ENCODE measurements around the gene CEP128. TPM values are rescaled to one million over a fixed set of nuclear protein-coding genes. Genes with fewer than 3 reads are reported as not detected.

Gene CEP128
- total and polyA plus RNA-seq, 3 donors from 2014 or later: 8.5 to 30.9 (median 15.3) TPM

- DNase-seq: no peak
- no peak for TF ChIP-seq POLR2A (IDR thresholded peaks at IDR 0.05)
- TF ChIP-seq, protein P1, sequence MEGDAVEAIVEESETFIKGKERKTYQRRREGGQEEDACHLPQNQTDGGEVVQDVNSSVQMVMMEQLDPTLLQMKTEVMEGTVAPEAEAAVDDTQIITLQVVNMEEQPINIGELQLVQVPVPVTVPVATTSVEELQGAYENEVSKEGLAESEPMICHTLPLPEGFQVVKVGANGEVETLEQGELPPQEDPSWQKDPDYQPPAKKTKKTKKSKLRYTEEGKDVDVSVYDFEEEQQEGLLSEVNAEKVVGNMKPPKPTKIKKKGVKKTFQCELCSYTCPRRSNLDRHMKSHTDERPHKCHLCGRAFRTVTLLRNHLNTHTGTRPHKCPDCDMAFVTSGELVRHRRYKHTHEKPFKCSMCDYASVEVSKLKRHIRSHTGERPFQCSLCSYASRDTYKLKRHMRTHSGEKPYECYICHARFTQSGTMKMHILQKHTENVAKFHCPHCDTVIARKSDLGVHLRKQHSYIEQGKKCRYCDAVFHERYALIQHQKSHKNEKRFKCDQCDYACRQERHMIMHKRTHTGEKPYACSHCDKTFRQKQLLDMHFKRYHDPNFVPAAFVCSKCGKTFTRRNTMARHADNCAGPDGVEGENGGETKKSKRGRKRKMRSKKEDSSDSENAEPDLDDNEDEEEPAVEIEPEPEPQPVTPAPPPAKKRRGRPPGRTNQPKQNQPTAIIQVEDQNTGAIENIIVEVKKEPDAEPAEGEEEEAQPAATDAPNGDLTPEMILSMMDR (IDR thresholded peaks at IDR 0.05): no peak
- Histone ChIP-seq H3K36me3 (ENCODE audit: low read depth, missing control alignments) (no peaks in the 10 kb centered on the region), H3K27me3 (no peaks in the 10 kb centered on the region), H3K4me3 (no peak overlapping the region), H3K9me3 (no peaks in the 10 kb centered on the region), H3K4me1 (no peaks in the 10 kb centered on the region), H3K27ac (peak overlapping the region in 1 of 2 donors; percentile 46)
- WGBS, 2 donors: 58 to 63% methylated on average over 6 of the region's 6 CpGs
- intact Hi-C loops (cut with DNase I; ENCODE audit: low total_unique reads): no loop called here
Observed at GRCh38 chr14:80477388-80478160, 464.0 kb downstream of the CEP128 start.

DNA sequence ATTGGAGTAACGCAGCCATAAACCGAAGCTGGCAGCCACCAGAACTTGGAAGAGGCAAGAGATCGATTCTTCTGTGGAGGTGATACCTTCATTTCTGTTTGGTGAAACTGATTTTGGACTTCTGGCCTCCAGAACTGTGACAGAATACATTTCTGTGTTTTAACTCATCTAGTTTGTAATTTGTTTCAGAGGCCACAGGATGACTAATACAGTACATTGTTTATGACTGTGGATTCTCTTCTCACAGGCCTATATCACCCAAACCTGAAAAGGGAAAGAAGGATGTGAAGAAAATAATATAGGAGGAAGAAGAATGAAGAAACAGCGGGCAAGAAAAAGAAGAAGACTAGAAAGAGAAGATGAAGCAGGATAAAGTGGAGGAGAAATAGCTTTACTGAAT, 466.5 kb downstream of the CEP128 start:
- H3K4me1 ChIP-seq: no peaks in the 10 kb centered on the region
- intact Hi-C loops (cut with DNase I; ENCODE audit: low total_unique reads): no loop called here
- DNase-seq: no peak
- no peaks in the 10 kb centered on the region for H3K27me3 ChIP-seq
- H3K9me3 ChIP-seq: no peaks in the 10 kb centered on the region
- H3K4me3 ChIP-seq: no peak overlapping the region
- 97 to 99% methylated on average over 4 of the region's 4 CpGs for WGBS, 2 donors
- no peaks in the 10 kb centered on the region for H3K36me3 ChIP-seq (ENCODE audit: low read depth, missing control alignments)
- TF ChIP-seq, protein P1 (IDR thresholded peaks at IDR 0.05): no peak
- TF ChIP-seq POLR2A (IDR thresholded peaks at IDR 0.05): no peak
- H3K27ac ChIP-seq: no peak overlapping the region

GRCh38 chr14:80468331-80469122, 473.0 kb downstream of the CEP128 start:
- no peaks in the 10 kb centered on the region for H3K27me3 ChIP-seq
- 61 to 63% methylated on average over 5 of the region's 5 CpGs for WGBS, 2 donors
- DNase-seq: no peak
- H3K36me3 ChIP-seq (ENCODE audit: low read depth, missing control alignments): no peaks in the 10 kb centered on the region
- TF ChIP-seq POLR2A (IDR thresholded peaks at IDR 0.05): no peak
- TF ChIP-seq, protein P1 (IDR thresholded peaks at IDR 0.05): no peak
- no peak overlapping the region for H3K4me3 ChIP-seq
- intact Hi-C loops (cut with DNase I; ENCODE audit: low total_unique reads): no loop called here
- no peak overlapping the region for H3K27ac ChIP-seq
- H3K4me1 ChIP-seq: no peaks in the 10 kb centered on the region
- no peaks in the 10 kb centered on the region for H3K9me3 ChIP-seq

- TF ChIP-seq, protein P1 (IDR thresholded peaks at IDR 0.05): no peak
- no peak for TF ChIP-seq POLR2A (IDR thresholded peaks at IDR 0.05)
- H3K36me3 ChIP-seq (ENCODE audit: low read depth, missing control alignments): no peaks in the 10 kb centered on the region
- DNase-seq: no peak
- H3K9me3 ChIP-seq: no peaks in the 10 kb centered on the region
- H3K4me1 ChIP-seq: no peaks in the 10 kb centered on the region
- H3K27me3 ChIP-seq: no peaks in the 10 kb centered on the region
- H3K27ac ChIP-seq: no peak overlapping the region
- H3K4me3 ChIP-seq: no peak overlapping the region
- intact Hi-C loops (cut with DNase I; ENCODE audit: low total_unique reads): no loop called here
- 92% methylated on average over 7 of the region's 7 CpGs for WGBS, 2 donors
Observed at GRCh38 chr14:80465546-80466220, 475.9 kb downstream of the CEP128 start.
